Activated CD4-positive, CD25-positive, alpha-beta regulatory T cell treated with anti-CD3 and anti-CD28 coated beads, Interleukin-2, amount 50 U/mL, for 16 hours (primary cell): ENCODE results near the gene UQCRHL.
"Not testable (repeated sequence)": the region's sequence is repeated elsewhere in the genome, so short reads cannot be mapped to it uniquely, and the experiment has no call there.

Experiments used
- DNase-seq: peaks from one replicate; pipeline ENCODE4 v3.0.0-alpha.2; 2020; ENCODE audit warnings: low read depth, low spot score

UQCRHL gene

GRCh38 chr1:15807549-15807948 is at the start of gene UQCRHL:
TSS of gene UQCRHL (minus strand) at chr1:15807649. CDS start at chr1:15807649, 0 bp downstream.
- DNase-seq: not testable (repeated sequence)

GRCh38 chr1:15856888-15857287 is 49.4 kb upstream of the UQCRHL start:
- DNase-seq: no peak

GRCh38 chr1:15852828-15853302 is 45.4 kb upstream of the UQCRHL start:
- no peak for DNase-seq

- DNase-seq: no peak
These were observed 44.8 kb upstream of the UQCRHL start for GRCh38 chr1:15852036-15852827.

GRCh38 chr1:15851210-15852035 is 44.0 kb upstream of the UQCRHL start:
- DNase-seq: no peak

- no peak for DNase-seq
These were observed 43.1 kb upstream of the UQCRHL start for GRCh38 chr1:15850471-15851001.

GRCh38 chr1:15849775-15850324 is 42.4 kb upstream of the UQCRHL start:
- no peak for DNase-seq

GRCh38 chr1:15848929-15849774 is 41.7 kb upstream of the UQCRHL start:
- no peak for DNase-seq

GRCh38 chr1:15848143-15848928 is 40.9 kb upstream of the UQCRHL start:
- DNase-seq: no peak

GRCh38 chr1:15847893-15848142 is 40.4 kb upstream of the UQCRHL start:
- no peak for DNase-seq

GRCh38 chr1:15847100-15847892 is 39.8 kb upstream of the UQCRHL start, which contains the start of gene SPEN:
TSS of gene SPEN (plus strand) at chr1:15847707. CDS start at chr1:15848068, 361 bp downstream.
- DNase-seq: peak; percentile 96

- not testable (repeated sequence) for DNase-seq
These were observed 38.6 kb upstream of the UQCRHL start for GRCh38 chr1:15846056-15846455.

- DNase-seq: no peak
These were observed 36.5 kb upstream of the UQCRHL start for GRCh38 chr1:15843826-15844572.

GRCh38 chr1:15838721-15839120 is 31.3 kb upstream of the UQCRHL start:
- no peak for DNase-seq

- no peak for DNase-seq
These were observed 30.5 kb upstream of the UQCRHL start for GRCh38 chr1:15837931-15838330.

- DNase-seq: no peak
These were observed 29.6 kb upstream of the UQCRHL start for GRCh38 chr1:15836772-15837669.

- DNase-seq: not testable (repeated sequence)
These were observed 29.0 kb upstream of the UQCRHL start for GRCh38 chr1:15836511-15836771.
